Trophoblast cell (in vitro differentiated cells and primary cell): Measurements from ENCODE around the gene TAS1R1.

Experiments
- DNase-seq, 2 donors: peaks; one replicate each; pipeline ENCODE4 v3.0.0-alpha.2; 2016
- H2AFZ ChIP-seq: 2 replicates; pipeline ENCODE4 v1.6.1; 2013; ENCODE audit warnings: low read length, moderate library complexity, mild to moderate bottlenecking; ENCODE audit not compliant: insufficient read depth, poor library complexity
- H2AK5ac ChIP-seq: 2 replicates; pipeline ENCODE4 v1.6.1; 2013; ENCODE audit warnings: mild to moderate bottlenecking, low read length
- H2BK120ac ChIP-seq: 2 replicates; pipeline ENCODE4 v1.6.1; 2013; ENCODE audit warnings: low read length, mild to moderate bottlenecking, moderate library complexity; ENCODE audit not compliant: insufficient read depth, poor library complexity
- H2BK12ac ChIP-seq: 2 replicates; pipeline ENCODE4 v1.6.1; 2013; ENCODE audit warnings: mild to moderate bottlenecking, low read length, moderate library complexity
- H2BK5ac ChIP-seq: 2 replicates; pipeline ENCODE4 v1.6.1; 2013; ENCODE audit warnings: low read length, low read depth, moderate library complexity, mild to moderate bottlenecking; ENCODE audit not compliant: poor library complexity
- H3K14ac ChIP-seq: 2 replicates; pipeline ENCODE4 v1.6.1; 2013; ENCODE audit warnings: mild to moderate bottlenecking, low read length
- H3K18ac ChIP-seq: 2 replicates; pipeline ENCODE4 v1.6.1; 2013; ENCODE audit warnings: mild to moderate bottlenecking, low read length
- H3K23ac ChIP-seq: 2 replicates; pipeline ENCODE4 v1.6.1; 2013; ENCODE audit warnings: low read length
- H3K27ac ChIP-seq: 2 replicates; pipeline ENCODE4 v1.5.1; 2013; ENCODE audit warnings: low read depth, mild to moderate bottlenecking, inconsistent platforms, low read length, moderate library complexity
- H3K27me3 ChIP-seq: 2 replicates; pipeline ENCODE4 v1.6.1; 2013; ENCODE audit warnings: inconsistent platforms, mild to moderate bottlenecking, low read length, moderate library complexity; ENCODE audit not compliant: insufficient read depth
- H3K36me3 ChIP-seq, 2 experiments: 1 replicate in 1 of 2; 2 replicates in 1 of 2; pipeline ENCODE4 v1.6.1; 2013; ENCODE audit warnings: low read length in 2 of 2, mild to moderate bottlenecking in 2 of 2, moderate library complexity in 1 of 2; ENCODE audit not compliant: insufficient read depth in 2 of 2, control insufficient read depth in 1 of 2
- H3K4ac ChIP-seq: 2 replicates; pipeline ENCODE4 v1.6.1; 2013; ENCODE audit warnings: low read depth, mild to moderate bottlenecking, low read length, moderate library complexity
- H3K4me1 ChIP-seq, 2 experiments: 1 replicate in 1 of 2; 2 replicates in 1 of 2; pipeline ENCODE4 v1.6.1; 2013; ENCODE audit warnings: low read length in 2 of 2, mild to moderate bottlenecking in 2 of 2, moderate library complexity in 1 of 2; ENCODE audit not compliant: insufficient read depth in 2 of 2, control insufficient read depth in 1 of 2
- H3K4me2 ChIP-seq: 2 replicates; pipeline ENCODE4 v1.6.1; 2013; ENCODE audit warnings: inconsistent platforms, mild to moderate bottlenecking, low read length, moderate library complexity
- H3K4me3 ChIP-seq: 2 replicates; pipeline ENCODE4 v1.5.1; 2013; ENCODE audit warnings: mild to moderate bottlenecking, low read depth, low read length, inconsistent platforms
- H3K79me1 ChIP-seq: one replicate; pipeline ENCODE4 v1.6.1; 2013; ENCODE audit warnings: low read length
- H3K79me2 ChIP-seq: 2 replicates; pipeline ENCODE4 v1.6.1; 2013; ENCODE audit warnings: low read length, mild to moderate bottlenecking; ENCODE audit not compliant: control insufficient read depth, insufficient read depth, poor library complexity
- H3K9ac ChIP-seq: 2 replicates; pipeline ENCODE4 v1.6.1; 2013; ENCODE audit warnings: mild to moderate bottlenecking, low read length
- H3K9me3 ChIP-seq: 2 replicates; pipeline ENCODE4 v1.6.1; 2013; ENCODE audit warnings: low read depth, mild to moderate bottlenecking, control low read depth, inconsistent platforms, low read length; ENCODE audit not compliant: insufficient read depth
- H4K12ac ChIP-seq: 2 replicates; pipeline ENCODE4 v1.6.1; 2013; ENCODE audit warnings: low read depth, mild to moderate bottlenecking, low read length, moderate library complexity
- H4K8ac ChIP-seq: 2 replicates; pipeline ENCODE4 v1.6.1; 2013; ENCODE audit warnings: low read depth, mild to moderate bottlenecking, low read length, moderate library complexity
- H4K91ac ChIP-seq: one replicate; pipeline ENCODE4 v1.6.1; 2013; ENCODE audit warnings: low read depth, mild to moderate bottlenecking, low read length, moderate library complexity
- WGBS: extraction: QIAGEN DNeasy Blood & Tissue Kit; methylation state at CpG from one replicate; pipeline ENCODE4 v1.1.7; 2013; ENCODE audit warnings: missing lambda C conversion rate; ENCODE audit not compliant: insufficient read length, insufficient coverage; ENCODE audit errors: extremely low coverage; 5-methylcytosine and 5-hydroxymethylcytosine counted together

The TAS1R1 gene

GRCh38 chr1:6578624-6579373 is 23.7 kb downstream of the TAS1R1 start:
- Histone ChIP-seq H3K79me2 (peaks cover 3% of the 10 kb centered on the region), H3K4me1 (peaks cover 11 to 12% of the 10 kb centered on the region in 2 experiments), H3K4me3 (peak overlapping the region; percentile 26), H3K27ac (no peak overlapping the region), H3K9ac (no peak overlapping the region), H4K8ac (peak overlapping the region; percentile 50), H2BK12ac (peak overlapping the region; percentile 34), H3K27me3 (no peaks in the 10 kb centered on the region), H2AK5ac (peak overlapping the region; percentile 42), H2BK120ac (no peak overlapping the region), H3K18ac (no peak overlapping the region), H3K23ac (no peak overlapping the region), H4K91ac (peak overlapping the region; percentile 37), H3K36me3 (peaks cover 0 to 8% of the 10 kb centered on the region in 2 experiments), H3K4me2 (no peak overlapping the region), H2AFZ (peak overlapping the region; percentile 55), H4K12ac (no peak overlapping the region), H3K9me3 (peaks cover 3% of the 10 kb centered on the region), H3K14ac (no peak overlapping the region), H2BK5ac (no peak overlapping the region), H3K79me1 (peaks cover 6% of the 10 kb centered on the region), H3K4ac (no peak overlapping the region)
- DNase-seq, result no peak
- no CpG with 5 or more reads among the region's 14 CpGs for WGBS

DNA sequence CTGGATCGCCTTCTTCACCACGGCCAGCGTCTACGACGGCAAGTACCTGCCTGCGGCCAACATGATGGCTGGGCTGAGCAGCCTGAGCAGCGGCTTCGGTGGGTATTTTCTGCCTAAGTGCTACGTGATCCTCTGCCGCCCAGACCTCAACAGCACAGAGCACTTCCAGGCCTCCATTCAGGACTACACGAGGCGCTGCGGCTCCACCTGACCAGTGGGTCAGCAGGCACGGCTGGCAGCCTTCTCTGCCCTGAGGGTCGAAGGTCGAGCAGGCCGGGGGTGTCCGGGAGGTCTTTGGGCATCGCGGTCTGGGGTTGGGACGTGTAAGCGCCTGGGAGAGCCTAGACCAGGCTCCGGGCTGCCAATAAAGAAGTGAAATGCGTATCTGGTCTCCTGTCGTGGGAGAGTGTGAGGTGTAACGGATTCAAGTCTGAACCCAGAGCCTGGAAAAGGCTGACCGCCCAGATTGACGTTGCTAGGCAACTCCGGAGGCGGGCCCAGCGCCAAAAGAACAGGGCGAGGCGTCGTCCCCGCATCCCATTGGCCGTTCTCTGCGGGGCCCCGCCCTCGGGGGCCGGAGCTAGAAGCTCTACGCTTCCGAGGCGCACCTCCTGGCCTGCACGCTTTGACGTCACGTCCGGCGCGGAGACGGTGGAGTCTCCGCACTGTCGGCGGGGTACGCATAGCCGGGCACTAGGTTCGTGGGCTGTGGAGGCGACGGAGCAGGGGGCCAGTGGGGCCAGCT is 24.4 kb downstream of the TAS1R1 start, which contains the start of gene ZBTB48:
Gene ZBTB48 (plus strand): TSS at position 621 of the 745 bp plus-strand sequence. CDS start 616 bp downstream, outside the sequence.
- Histone ChIP-seq H3K4me2 (peak within 1 kb of the TSS; percentile 70), H3K79me1 (peaks cover 6% of the 10 kb centered on the region), H3K18ac (peak within 1 kb of the TSS; percentile 21), H4K91ac (peak within 1 kb of the TSS; percentile 37), H3K4me1 (peaks cover 11 to 12% of the 10 kb centered on the region in 2 experiments), H3K9ac (peak within 1 kb of the TSS; percentile 20), H3K4ac (peak within 1 kb of the TSS; percentile 9), H2AK5ac (peak within 1 kb of the TSS; percentile 42), H2BK5ac (no peak within 1 kb of the TSS), H3K79me2 (peaks cover 3% of the 10 kb centered on the region), H3K14ac (peak within 1 kb of the TSS; percentile 12), H3K4me3 (peak within 1 kb of the TSS; percentile 95), H2BK120ac (no peak within 1 kb of the TSS), H2AFZ (peak within 1 kb of the TSS; percentile 55), H3K23ac (no peak within 1 kb of the TSS), H4K12ac (peak within 1 kb of the TSS; percentile 10), H3K36me3 (peaks cover 0 to 8% of the 10 kb centered on the region in 2 experiments), H3K9me3 (peaks cover 3% of the 10 kb centered on the region), H4K8ac (peak within 1 kb of the TSS; percentile 61), H3K27ac (no peak within 1 kb of the TSS), H2BK12ac (peak within 1 kb of the TSS; percentile 34), H3K27me3 (no peaks in the 10 kb centered on the region)
- no CpG with 5 or more reads among the region's 58 CpGs for WGBS
- peak; percentile 99 for DNase-seq

DNA sequence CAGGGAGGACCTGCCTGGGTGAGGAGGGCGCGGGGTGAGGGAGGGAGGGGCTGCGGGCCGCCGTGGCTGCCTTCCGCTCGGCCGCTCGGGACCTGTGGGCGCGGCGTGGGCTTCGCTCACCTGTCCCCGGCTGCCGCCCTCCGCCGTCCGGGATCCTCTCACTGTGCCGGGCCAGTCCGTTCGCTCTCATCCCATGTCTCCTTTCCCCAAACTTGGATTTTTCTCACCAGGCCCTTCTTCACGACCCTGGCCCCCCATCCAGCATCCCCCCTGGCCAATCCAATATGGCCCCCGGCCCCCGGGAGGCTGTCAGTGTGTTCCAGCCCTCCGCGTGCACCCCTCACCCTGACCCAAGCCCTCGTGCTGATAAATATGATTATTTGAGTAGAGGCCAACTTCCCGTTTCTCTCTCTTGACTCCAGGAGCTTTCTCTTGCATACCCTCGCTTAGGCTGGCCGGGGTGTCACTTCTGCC is 25.0 kb downstream of the TAS1R1 start:
- Histone ChIP-seq H4K91ac (peak overlapping the region; percentile 3), H3K18ac (peak overlapping the region; percentile 21), H2AFZ (peak overlapping the region; percentile 14), H3K9ac (peak overlapping the region; percentile 20), H4K12ac (peak overlapping the region; percentile 10), H2BK12ac (no peak overlapping the region), H3K27ac (no peak overlapping the region), H3K4ac (peak overlapping the region; percentile 9), H2AK5ac (no peak overlapping the region), H3K14ac (peak overlapping the region; percentile 12), H3K9me3 (peaks cover 3% of the 10 kb centered on the region), H2BK5ac (no peak overlapping the region), H3K4me3 (peak overlapping the region; percentile 95), H3K4me2 (peak overlapping the region; percentile 69), H3K23ac (no peak overlapping the region), H4K8ac (peak overlapping the region; percentile 61), H3K79me1 (peaks cover 6% of the 10 kb centered on the region), H3K79me2 (peaks cover 3% of the 10 kb centered on the region), H3K4me1 (peaks cover 11 to 12% of the 10 kb centered on the region in 2 experiments), H3K36me3 (peaks cover 0 to 8% of the 10 kb centered on the region in 2 experiments), H2BK120ac (no peak overlapping the region), H3K27me3 (no peaks in the 10 kb centered on the region)
- WGBS, result no CpG with 5 or more reads among the region's 30 CpGs
- no peak for DNase-seq

GRCh38 chr1:6580593-6581409 is 25.7 kb downstream of the TAS1R1 start:
- peaks cover 11 to 12% of the 10 kb centered on the region in 2 experiments for H3K4me1 ChIP-seq
- no peak overlapping the region for H2BK5ac ChIP-seq
- no peak overlapping the region for H4K8ac ChIP-seq
- no peak overlapping the region for H4K91ac ChIP-seq
- H3K4ac ChIP-seq, result peak overlapping the region; percentile 3
- H2BK12ac ChIP-seq, result no peak overlapping the region
- no peak overlapping the region for H3K18ac ChIP-seq
- H3K27ac ChIP-seq, result no peak overlapping the region
- peak overlapping the region; percentile 95 for H3K4me3 ChIP-seq
- H2AFZ ChIP-seq, result no peak overlapping the region
- H3K36me3 ChIP-seq, result peaks cover 0 to 8% of the 10 kb centered on the region in 2 experiments
- peak overlapping the region; percentile 69 for H3K4me2 ChIP-seq
- H3K14ac ChIP-seq, result no peak overlapping the region
- peaks cover 3% of the 10 kb centered on the region for H3K79me2 ChIP-seq
- peaks cover 3% of the 10 kb centered on the region for H3K9me3 ChIP-seq
- no peak for DNase-seq
- WGBS, result no CpG with 5 or more reads among the region's 19 CpGs
- peak overlapping the region; percentile 9 for H4K12ac ChIP-seq
- no peak overlapping the region for H2AK5ac ChIP-seq
- no peaks in the 10 kb centered on the region for H3K27me3 ChIP-seq
- H3K9ac ChIP-seq, result no peak overlapping the region
- peaks cover 6% of the 10 kb centered on the region for H3K79me1 ChIP-seq
- H2BK120ac ChIP-seq, result no peak overlapping the region
- no peak overlapping the region for H3K23ac ChIP-seq
